Measurements from ENCODE around the gene ZNF496.

- TF ChIP-seq CTCF (IDR thresholded peaks at IDR 0.05) (no peak), POLR2A (IDR thresholded peaks at IDR 0.05) (no peak)
Observed at GRCh38 chr1:247352175-247352574, 20.5 kb upstream of the ZNF496 start.
